ENCODE results near the gene TMEM217.

The TMEM217 gene

DNA sequence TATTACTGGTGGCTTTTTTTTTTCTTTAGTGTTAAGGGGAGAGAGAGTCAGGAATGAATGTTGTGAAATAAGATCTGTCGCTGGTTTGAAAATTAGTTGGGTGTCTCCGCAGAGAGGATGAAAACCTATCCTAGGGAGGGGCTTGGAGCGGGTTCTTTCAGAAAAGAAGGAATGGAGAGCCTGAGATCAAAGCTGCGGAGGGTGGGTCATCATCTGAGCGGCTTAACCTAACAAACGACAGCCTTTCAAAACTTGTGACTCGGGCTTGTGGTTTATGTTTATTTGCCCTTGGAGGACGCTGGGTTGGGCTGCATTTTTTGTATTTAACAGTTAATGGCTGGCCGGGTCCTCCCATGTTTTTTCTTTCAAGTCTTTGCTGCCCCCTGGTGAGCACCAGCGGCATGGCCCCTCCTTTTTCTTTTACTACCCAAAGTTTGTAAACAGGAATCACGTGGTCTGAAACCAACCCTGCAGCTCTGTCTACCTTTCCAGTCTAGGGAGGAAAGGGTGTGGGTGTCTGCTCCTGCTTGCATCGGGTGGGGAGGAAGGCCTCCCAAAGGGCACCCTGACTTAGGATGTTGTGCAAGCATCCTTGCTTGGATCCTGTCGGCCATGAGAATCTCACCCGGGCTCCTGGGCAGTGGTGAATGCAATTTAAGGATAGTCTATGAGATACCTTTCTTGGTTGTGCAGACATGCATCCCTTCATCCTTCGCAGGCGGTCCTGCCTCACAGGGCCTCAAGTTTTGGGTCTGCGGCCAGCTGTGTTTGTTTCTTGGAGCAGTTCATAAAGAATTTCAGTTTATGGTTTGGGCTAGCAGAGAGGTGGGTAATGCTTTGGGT lies 85.8 kb downstream of the TMEM217 start:
- Histone ChIP-seq H3K27ac (ENCODE audit: extremely low read depth, low read depth, low read length) (peak overlapping the region; percentile 94), H3K4me1 (ENCODE audit: control insufficient read depth, insufficient read depth, low read length) (peaks cover 3% of the 10 kb centered on the region), H3K4me3 (ENCODE audit: low read depth, low read length) (peak overlapping the region; percentile 97), H3K9me3 (ENCODE audit: control insufficient read depth, insufficient read depth, low read depth, low read length) (no peaks in the 10 kb centered on the region), H3K36me3 (ENCODE audit: control insufficient read depth in 2 of 2, insufficient read depth in 1 of 2, low read length in 2 of 2) (peaks cover 6 to 40% of the 10 kb centered on the region in 2 experiments; a peak in 1 of 3 replicates)
- ChIA-PET POLR2A (interaction anchor here (0.7 to 5.9 kb wide), 22 partner anchors 11 to 494 kb away, joined by 3 to 82 read pairs (median 9); partner anchors contain the start of genes CDKN1A and MTCH1), CTCF (interaction anchor here (0.6 to 18.8 kb wide), 39 partner anchors 10 to 654 kb away, joined by 3 to 401 read pairs (median 5); partner anchors contain the start of gene C6orf89)
- peak; percentile 67; the same call in 1 of the 2 replicates for TF ChIP-seq ZNF692 (tag by site-specific recombination; IDR thresholded peaks at IDR 0.05)
- peak; percentile 70; the same call in 1 of the 2 replicates for TF ChIP-seq ZNF24 (tag by site-specific recombination; IDR thresholded peaks at IDR 0.05)
- peak; percentile 63; the same call in 1 of the 2 replicates for TF ChIP-seq BCL11A (tag by site-specific recombination; IDR thresholded peaks at IDR 0.05; ENCODE audit: low read depth)
- no peak; the same call in 1 of the 2 replicates for TF ChIP-seq ZBTB21 (tag by site-specific recombination; IDR thresholded peaks at IDR 0.05)
- TF ChIP-seq, protein P1, sequence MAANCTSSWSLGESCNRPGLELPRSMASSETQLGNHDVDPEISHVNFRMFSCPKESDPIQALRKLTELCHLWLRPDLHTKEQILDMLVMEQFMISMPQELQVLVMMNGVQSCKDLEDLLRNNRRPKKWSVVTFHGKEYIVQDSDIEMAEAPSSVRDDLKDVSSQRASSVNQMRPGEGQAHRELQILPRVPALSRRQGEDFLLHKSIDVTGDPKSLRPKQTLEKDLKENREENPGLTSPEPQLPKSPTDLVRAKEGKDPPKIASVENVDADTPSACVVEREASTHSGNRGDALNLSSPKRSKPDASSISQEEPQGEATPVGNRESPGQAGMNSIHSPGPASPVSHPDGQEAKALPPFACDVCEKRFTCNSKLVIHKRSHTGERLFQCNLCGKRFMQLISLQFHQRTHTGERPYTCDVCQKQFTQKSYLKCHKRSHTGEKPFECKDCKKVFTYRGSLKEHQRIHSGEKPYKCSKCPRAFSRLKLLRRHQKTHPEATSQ (tag by site-specific recombination; IDR thresholded peaks at IDR 0.05): no peak
- 0 out of 2 replicates have a peak, but pooled peaks have one; percentile 71 for TF ChIP-seq ZNF610 (tag by site-specific recombination; IDR thresholded peaks at IDR 0.05; ENCODE audit: borderline replicate concordance)
- TF ChIP-seq SP3 (tag by site-specific recombination; IDR thresholded peaks at IDR 0.05): peak; percentile 56
- TF ChIP-seq ZBTB20 (tag by site-specific recombination; IDR thresholded peaks at IDR 0.05): no peak
- no peak for TF ChIP-seq ZNF677 (tag by site-specific recombination; IDR thresholded peaks at IDR 0.05)
- TF ChIP-seq HOXC10 (CRISPR knock-in tag; IDR thresholded peaks at IDR 0.05): no peak
- no peak for TF ChIP-seq ZSCAN23 (tag by site-specific recombination; IDR thresholded peaks at IDR 0.05)
- no peak for TF ChIP-seq ZNF626 (tag by site-specific recombination; IDR thresholded peaks at IDR 0.05)
- TF ChIP-seq ZNF513 (tag by site-specific recombination; IDR thresholded peaks at IDR 0.05): no peak
- TF ChIP-seq PRDM10 (tag by site-specific recombination; IDR thresholded peaks at IDR 0.05): peak; percentile 51; the same call in 1 of the 2 replicates
- TF ChIP-seq ZBTB48 (tag by site-specific recombination; IDR thresholded peaks at IDR 0.05): no peak
- TF ChIP-seq ZFP69B (tag by site-specific recombination; IDR thresholded peaks at IDR 0.05): 0 out of 2 replicates have a peak, but pooled peaks have one; percentile 53
- no peak for TF ChIP-seq ZBTB7A (tag by site-specific recombination; IDR thresholded peaks at IDR 0.05; ENCODE audit: low read depth)
- peak; percentile 94 for TF ChIP-seq WT1 (tag by site-specific recombination; IDR thresholded peaks at IDR 0.05)
- TF ChIP-seq, protein P2, sequence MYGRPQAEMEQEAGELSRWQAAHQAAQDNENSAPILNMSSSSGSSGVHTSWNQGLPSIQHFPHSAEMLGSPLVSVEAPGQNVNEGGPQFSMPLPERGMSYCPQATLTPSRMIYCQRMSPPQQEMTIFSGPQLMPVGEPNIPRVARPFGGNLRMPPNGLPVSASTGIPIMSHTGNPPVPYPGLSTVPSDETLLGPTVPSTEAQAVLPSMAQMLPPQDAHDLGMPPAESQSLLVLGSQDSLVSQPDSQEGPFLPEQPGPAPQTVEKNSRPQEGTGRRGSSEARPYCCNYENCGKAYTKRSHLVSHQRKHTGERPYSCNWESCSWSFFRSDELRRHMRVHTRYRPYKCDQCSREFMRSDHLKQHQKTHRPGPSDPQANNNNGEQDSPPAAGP (tag by site-specific recombination; IDR thresholded peaks at IDR 0.05): peak; percentile 97
- TF ChIP-seq KLF10 (tag by site-specific recombination; IDR thresholded peaks at IDR 0.05): peak; percentile 88
- TF ChIP-seq OVOL3 (tag by site-specific recombination; IDR thresholded peaks at IDR 0.05): 0 out of 2 replicates have a peak, but pooled peaks have one; percentile 6
- peak; percentile 12; the same call in 1 of the 2 replicates for TF ChIP-seq ZFHX2 (tag by site-specific recombination; conservative IDR thresholded peaks at IDR 0.05)
- no peak for TF ChIP-seq ZNF214 (tag by site-specific recombination; IDR thresholded peaks at IDR 0.05; ENCODE audit: borderline replicate concordance)
- TF ChIP-seq, protein P3, sequence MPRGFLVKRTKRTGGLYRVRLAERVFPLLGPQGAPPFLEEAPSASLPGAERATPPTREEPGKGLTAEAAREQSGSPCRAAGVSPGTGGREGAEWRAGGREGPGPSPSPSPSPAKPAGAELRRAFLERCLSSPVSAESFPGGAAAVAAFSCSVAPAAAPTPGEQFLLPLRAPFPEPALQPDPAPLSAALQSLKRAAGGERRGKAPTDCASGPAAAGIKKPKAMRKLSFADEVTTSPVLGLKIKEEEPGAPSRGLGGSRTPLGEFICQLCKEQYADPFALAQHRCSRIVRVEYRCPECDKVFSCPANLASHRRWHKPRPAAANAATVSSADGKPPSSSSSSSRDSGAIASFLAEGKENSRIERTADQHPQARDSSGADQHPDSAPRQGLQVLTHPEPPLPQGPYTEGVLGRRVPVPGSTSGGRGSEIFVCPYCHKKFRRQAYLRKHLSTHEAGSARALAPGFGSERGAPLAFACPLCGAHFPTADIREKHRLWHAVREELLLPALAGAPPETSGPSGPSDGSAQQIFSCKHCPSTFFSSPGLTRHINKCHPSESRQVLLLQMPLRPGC (tag by site-specific recombination; IDR thresholded peaks at IDR 0.05): peak; percentile 63
- no peak for TF ChIP-seq ZFP41 (tag by site-specific recombination; IDR thresholded peaks at IDR 0.05; ENCODE audit: borderline replicate concordance)
- peak; percentile 81 for TF ChIP-seq ZNF843 (tag by site-specific recombination; IDR thresholded peaks at IDR 0.05)
